HG03095 (cell line): ENCODE measurements around the gene IFRD2.

Experiments
- ATAC-seq: cut with Tn5 transposase; IDR thresholded peaks from one replicate; pipeline ENCODE4 v1.9.1; 2021; ENCODE audit warnings: moderate library complexity; ENCODE audit not compliant: unreplicated experiment

The IFRD2 gene

GRCh38 chr3:50292159-50293078 is at the start of gene IFRD2:
TSS of gene IFRD2 (minus strand) at chr3:50292429. CDS start at chr3:50292274, 155 bp downstream.
- ATAC-seq: peak; percentile 85

- no peak for ATAC-seq
These were observed 49.3 kb upstream of the IFRD2 start for GRCh38 chr3:50341537-50341936.

GRCh38 chr3:50340448-50341329 is 48.5 kb upstream of the IFRD2 start, which contains the start of gene RASSF1:
TSS of gene RASSF1 (minus strand) at chr3:50340836. CDS start at chr3:50340805, 31 bp downstream.
- peak; percentile 19 for ATAC-seq

GRCh38 chr3:50340147-50340447 is 47.9 kb upstream of the IFRD2 start:
- no peak for ATAC-seq

- no peak for ATAC-seq
These were observed 47.4 kb upstream of the IFRD2 start for GRCh38 chr3:50339485-50340146.

- no peak for ATAC-seq
These were observed 46.7 kb upstream of the IFRD2 start for GRCh38 chr3:50338965-50339364.

GRCh38 chr3:50337175-50337861 is 45.1 kb upstream of the IFRD2 start:
- peak; percentile 64 for ATAC-seq

GRCh38 chr3:50336452-50337174 is 44.4 kb upstream of the IFRD2 start:
- ATAC-seq: peak; percentile 23

- ATAC-seq: no peak
These were observed 42.3 kb upstream of the IFRD2 start for GRCh38 chr3:50334339-50335075.

GRCh38 chr3:50333744-50334328 is 41.6 kb upstream of the IFRD2 start:
- ATAC-seq: no peak

GRCh38 chr3:50331364-50331907 is 39.2 kb upstream of the IFRD2 start:
- ATAC-seq: no peak

GRCh38 chr3:50330330-50330729 is 38.1 kb upstream of the IFRD2 start:
- ATAC-seq: no peak

GRCh38 chr3:50327943-50328691 is 35.9 kb upstream of the IFRD2 start, which contains the start of gene TUSC2:
TSS of gene TUSC2 (minus strand) at chr3:50328223. CDS start at chr3:50328099, 124 bp downstream.
- peak; percentile 79 for ATAC-seq

- no peak for ATAC-seq
These were observed 34.9 kb upstream of the IFRD2 start for GRCh38 chr3:50327129-50327528.

- no peak for ATAC-seq
These were observed 33.9 kb upstream of the IFRD2 start for GRCh38 chr3:50326182-50326541.

GRCh38 chr3:50325497-50326181 is 33.4 kb upstream of the IFRD2 start:
- ATAC-seq: no peak

- no peak for ATAC-seq
These were observed 32.9 kb upstream of the IFRD2 start for GRCh38 chr3:50325113-50325480.
